ENCODE data around the gene AIDA.
"Not testable (repeated sequence)": the region's sequence is repeated elsewhere in the genome, so short reads cannot be mapped to it uniquely, and the experiment has no call there.

AIDA gene

GRCh38 chr1:222711319-222712252 is 705 bp downstream of the AIDA start:
- DNase-seq (ENCODE audit: low spot score), result peak; percentile 75

GRCh38 chr1:222709700-222710153 is 2.6 kb downstream of the AIDA start:
- no peak for DNase-seq (ENCODE audit: low spot score)

DNA sequence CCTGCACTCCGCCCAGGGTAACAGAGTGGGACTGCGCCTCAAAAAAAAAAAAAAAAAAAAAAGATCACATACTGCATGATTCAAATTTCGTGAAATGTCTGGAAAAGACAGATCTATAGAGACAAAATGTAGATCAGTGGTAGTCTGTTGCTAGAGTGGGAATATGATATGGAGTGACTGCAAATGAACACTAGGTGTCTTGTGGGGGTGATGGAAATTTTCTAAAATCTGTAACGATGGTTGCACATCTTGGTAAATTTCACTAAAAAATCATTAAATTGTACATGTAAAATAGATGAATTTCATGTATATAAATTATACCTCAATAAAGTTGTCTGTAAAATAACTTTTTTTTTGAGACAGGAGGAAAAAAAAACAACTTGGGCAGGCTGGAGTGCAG is 5.5 kb downstream of the AIDA start:
- DNase-seq (ENCODE audit: low spot score), result no peak

- no peak for DNase-seq (ENCODE audit: low spot score)
Measured at GRCh38 chr1:222704260-222704659, 8.0 kb downstream of the AIDA start.

DNA sequence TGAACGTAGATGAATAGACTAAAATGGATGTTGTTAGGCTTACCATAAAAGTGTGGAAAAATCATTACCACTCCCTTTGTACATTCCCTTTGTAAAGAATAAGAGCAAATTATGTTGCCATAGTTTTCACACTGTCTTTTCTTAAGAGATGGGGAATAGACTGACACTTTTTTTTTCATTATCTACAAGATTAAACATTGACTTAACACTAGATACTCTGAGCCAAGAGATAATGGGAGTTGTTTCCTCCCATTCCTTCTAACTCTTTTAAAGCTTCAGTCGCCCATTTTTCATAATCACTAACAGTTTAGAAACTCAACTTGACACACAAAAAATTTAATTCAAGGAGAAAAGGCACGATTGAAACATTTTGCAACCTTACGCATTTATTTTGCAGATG is 10.1 kb downstream of the AIDA start:
- no peak for DNase-seq (ENCODE audit: low spot score)

DNA sequence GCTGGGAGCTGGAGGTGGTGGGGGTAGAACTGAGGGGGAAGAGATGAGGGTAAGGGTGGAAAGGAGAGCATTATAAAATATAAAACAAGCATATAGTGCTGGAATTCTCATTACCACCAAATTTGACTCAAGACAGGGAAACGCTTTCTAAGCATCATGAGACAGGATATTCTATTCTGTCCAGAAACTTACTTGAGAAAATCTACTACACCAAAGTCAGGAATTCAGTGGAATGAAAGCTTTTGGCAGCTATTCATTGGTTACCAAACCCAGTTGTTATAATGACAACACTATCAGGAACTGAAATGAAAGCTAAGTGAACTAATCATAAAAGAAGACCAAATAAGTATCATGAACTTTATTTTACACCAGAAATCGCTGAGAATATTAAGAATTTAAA is 14.5 kb downstream of the AIDA start:
- DNase-seq (ENCODE audit: low spot score), result peak; percentile 35

GRCh38 chr1:222697203-222697602 is 15.1 kb downstream of the AIDA start:
- no peak for DNase-seq (ENCODE audit: low spot score)

DNA sequence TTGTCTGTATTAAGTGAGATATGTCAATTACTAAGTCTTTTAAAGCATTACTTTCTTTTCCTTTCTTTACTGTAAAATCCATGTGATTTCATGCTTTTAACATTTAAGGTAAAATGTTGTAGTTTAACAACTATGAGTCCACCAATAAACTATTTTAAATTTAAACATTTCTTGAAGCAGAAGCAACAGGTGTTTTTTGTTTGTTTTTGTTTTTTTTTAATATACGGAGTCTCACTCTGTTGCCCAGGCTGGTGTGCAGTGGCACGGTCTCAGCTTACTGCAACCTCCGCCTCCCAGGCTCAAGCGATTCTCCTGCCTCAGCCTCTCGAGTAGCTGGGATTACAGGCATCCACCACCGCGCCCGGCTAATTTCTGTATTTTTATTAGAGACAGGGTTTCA is 15.6 kb downstream of the AIDA start:
- DNase-seq (ENCODE audit: low spot score), result no peak

- DNase-seq (ENCODE audit: low spot score), result no peak
Measured at GRCh38 chr1:222694927-222695326, 17.4 kb downstream of the AIDA start.

GRCh38 chr1:222691016-222691415 is 21.3 kb downstream of the AIDA start:
- no peak for DNase-seq (ENCODE audit: low spot score)

DNA sequence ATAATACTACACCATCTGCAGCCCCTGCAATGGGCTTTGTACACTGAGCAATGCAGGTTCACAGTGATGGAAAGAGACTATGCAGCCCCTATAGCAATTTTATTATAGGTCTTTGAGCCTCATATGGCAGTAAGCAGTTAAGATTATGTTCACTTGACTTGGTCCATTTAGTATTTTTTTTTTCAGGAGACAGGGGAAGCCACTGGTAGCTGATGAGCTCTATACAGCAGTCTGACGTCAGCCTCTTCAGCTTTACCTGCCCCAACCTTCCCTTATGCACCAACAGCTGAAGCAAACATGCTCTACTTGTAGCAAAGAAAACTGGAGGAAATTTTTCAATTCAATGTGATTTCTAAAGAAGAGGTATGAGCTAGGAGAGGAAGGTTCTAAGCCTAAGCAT is 32.2 kb downstream of the AIDA start:
- no peak for DNase-seq (ENCODE audit: low spot score)

DNA sequence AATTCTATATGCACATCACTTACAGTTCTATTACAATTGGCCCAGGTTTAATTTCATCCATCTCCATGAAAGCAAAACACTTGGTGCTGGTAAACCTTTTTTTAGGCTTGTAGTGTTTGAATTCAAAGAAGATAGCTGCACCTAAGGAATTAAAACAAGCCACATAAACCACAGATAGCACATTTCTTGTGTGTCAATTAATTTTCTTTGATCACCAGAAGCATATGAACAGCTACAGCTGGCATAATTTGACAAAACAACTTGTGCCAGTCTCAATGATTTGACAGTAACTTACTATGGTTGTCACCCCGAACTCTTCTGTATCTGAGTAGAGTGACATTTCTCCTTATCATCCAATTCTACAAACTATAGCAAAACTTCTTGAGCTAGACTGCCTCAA is 42.2 kb downstream of the AIDA start:
- DNase-seq (ENCODE audit: low spot score), result no peak

DNA sequence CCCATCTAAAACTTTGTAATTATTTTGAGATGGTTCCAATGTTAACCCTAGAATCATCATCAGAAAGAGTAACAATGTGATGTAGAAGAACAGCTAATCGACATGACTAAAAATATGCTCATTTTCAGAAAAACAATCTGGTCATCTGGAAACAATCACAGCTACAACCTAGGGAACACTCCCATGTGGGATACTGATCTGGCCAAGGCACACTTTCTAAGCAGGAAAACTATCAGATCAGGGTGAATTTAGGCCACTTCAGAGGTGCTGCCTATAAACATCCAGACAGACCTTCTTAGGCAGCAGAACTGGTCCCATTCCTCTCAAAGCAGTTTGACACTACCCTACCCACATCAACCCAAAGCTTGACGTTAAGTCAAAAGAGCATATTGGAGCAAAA is 43.2 kb downstream of the AIDA start:
- not testable (repeated sequence) for DNase-seq (ENCODE audit: low spot score)

DNA sequence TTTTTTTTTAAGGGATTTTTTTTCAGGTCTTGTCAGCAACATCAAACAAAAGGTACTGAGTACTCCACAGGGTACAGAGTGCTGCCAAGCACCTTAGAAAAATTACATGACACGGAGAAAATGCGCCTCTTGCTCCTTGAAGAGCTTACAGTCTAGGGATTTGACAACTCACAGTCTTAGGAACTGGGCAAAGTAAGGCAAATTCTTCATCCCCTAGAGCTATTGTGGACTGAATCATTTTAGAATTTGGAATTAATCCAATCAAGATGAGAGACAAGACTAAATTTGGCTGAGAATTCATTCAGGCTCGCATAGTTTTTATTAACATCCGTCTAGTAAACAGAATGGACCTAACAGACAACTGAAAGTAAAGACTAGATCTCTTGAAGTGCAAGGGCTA is 44.1 kb downstream of the AIDA start:
- DNase-seq (ENCODE audit: low spot score), result not testable (repeated sequence)

GRCh38 chr1:222665964-222666363 is 46.3 kb downstream of the AIDA start:
- peak; percentile 14 for DNase-seq (ENCODE audit: low spot score)

DNA sequence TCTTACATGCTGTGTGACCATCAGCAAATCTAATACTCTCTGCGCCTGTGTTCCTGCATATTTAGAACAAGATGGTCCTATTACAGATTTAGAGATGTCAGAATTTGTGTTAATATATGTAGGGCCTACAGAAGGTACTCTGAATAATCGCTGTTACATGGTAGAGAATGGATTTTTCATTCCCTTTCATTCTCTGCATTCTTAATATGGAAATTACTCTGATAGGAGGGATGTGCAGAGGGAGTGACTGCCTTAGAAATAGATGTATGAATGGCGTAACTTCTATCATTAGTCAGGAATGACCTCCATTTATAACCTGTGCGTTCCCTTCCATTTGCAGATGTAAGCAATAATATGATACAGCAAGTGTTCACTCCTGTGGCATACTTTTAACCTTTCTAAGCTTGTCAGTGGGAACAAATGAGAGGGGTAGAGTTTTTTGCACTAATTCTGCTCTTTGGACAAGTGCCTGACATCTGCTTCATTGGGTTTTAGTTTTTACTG is 48.8 kb downstream of the AIDA start:
- no peak for DNase-seq (ENCODE audit: low spot score)

GRCh38 chr1:222657899-222658298 is 54.4 kb downstream of the AIDA start:
- no peak for DNase-seq (ENCODE audit: low spot score)

GRCh38 chr1:222656391-222657155 is 55.7 kb downstream of the AIDA start:
- DNase-seq (ENCODE audit: low spot score), result no peak

- DNase-seq (ENCODE audit: low spot score), result peak; percentile 35
Measured at GRCh38 chr1:222654849-222655248, 57.4 kb downstream of the AIDA start.

DNA sequence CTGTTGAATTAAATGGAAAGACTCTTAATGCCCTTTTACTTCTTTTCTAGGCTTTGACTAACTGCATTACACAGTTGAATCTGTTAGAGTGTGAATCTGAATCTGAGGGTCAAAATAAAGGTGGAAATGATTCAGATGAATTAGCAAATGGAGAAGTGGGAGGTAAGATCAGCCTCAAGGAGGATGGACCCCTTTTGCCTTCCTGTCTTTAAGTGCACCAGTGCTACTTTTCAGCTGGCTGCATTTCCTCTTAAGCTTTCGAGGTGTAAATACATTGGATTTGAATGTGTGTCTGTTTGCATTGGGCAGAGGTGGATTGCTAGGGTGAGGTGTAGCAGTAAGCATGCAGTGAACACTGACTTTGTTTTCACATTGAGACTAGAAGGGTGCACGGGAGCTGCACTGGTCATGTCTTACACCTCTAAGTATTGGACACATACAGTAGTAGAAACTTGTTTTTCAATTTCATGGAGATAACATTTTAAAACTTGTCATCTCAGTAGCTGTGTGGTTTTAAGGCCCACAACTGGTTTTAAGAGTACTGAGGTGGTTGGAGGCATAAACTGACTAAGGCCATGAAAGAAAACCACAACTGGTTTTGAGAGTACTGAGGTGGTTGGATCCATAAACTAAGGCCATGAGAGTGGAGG is 59.0 kb downstream of the AIDA start:
- DNase-seq (ENCODE audit: low spot score), result no peak

DNA sequence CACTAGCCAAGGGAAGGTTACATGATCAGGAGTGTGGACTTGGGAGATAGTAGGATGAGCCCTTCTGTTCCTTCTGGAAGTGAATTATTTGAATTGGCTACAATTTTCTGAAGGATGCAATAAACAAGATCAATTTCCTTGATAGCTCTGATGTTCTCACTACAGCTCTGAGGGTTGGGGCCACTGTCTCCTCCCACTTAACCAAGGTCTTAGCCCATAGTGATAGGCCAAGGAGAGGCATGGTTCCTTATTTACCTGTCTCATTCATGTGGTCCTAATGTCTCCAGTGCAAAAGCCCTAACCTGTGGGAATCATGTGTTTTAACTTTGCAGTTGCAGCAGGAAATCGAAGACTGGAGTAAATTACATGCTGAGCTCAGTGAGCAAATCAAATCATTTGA is 59.6 kb downstream of the AIDA start:
- DNase-seq (ENCODE audit: low spot score), result no peak

- no peak for DNase-seq (ENCODE audit: low spot score)
Measured at GRCh38 chr1:222644636-222644980, 67.7 kb downstream of the AIDA start.

Data from AG08396 (cell line).